GM18526 (cell line): ENCODE results near the gene MGARP.

Experiments used
- POLR2A ChIP-seq: IDR thresholded peaks from 3 replicates; pipeline ENCODE4 v1.6.1; 2011; ENCODE audit not compliant: insufficient read length; ENCODE audit errors: extremely low read depth

The MGARP gene

GRCh38 chr4:139227729-139228404, 52.2 kb downstream of the MGARP start:
- TF ChIP-seq POLR2A: no peak

DNA sequence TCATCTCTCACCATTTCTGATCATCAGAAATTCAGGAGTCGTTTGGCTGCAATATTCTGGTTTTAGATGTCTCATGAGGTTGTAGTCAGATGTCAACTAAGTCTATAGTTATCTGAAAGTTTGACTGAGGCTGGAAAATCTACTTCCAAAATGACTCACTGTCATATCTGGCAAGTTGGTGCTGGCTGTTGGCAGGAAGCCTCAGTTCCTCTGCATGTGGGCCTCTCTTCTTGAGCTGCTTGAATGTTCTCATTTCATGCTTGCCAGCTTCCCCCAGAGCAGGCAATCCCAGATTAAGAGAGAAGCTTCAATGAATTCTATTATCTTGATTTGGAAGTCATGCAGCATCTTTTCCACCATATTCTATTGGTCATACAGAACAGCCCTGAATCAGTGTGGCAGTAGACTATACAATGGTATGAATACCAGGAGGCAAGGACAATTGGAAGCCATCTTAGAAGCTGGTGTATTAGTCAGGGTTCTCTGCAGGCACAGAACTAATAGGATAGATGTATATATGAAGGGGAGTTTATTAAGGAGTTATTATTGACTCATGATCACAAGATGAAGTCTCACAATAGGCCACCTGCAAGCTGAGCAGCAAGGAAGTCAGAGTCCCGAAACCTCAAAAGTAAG, 56.2 kb downstream of the MGARP start:
- TF ChIP-seq POLR2A: no peak

DNA sequence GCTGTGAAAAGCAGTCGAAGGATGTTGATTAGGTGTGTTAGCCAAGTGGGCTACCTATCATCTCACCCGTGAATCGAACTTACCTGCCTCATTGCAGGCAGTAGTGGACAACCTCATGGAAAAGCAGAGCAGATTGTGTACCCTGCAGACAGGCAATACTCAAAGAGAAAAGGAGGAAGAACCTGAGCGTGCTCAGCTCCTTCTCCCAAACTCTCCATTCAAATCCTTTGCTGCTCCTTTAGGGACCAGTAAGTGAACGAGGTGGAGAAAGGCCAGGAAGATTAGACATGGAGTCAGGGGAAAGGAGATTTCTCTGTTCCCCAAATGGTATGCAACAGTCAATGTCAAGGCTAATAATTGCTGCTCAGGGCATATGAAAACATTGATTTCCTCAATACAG, 57.8 kb downstream of the MGARP start:
- TF ChIP-seq POLR2A: no peak

- TF ChIP-seq POLR2A: no peak
Measured at GRCh38 chr4:139221687-139222086, 58.3 kb downstream of the MGARP start.

DNA sequence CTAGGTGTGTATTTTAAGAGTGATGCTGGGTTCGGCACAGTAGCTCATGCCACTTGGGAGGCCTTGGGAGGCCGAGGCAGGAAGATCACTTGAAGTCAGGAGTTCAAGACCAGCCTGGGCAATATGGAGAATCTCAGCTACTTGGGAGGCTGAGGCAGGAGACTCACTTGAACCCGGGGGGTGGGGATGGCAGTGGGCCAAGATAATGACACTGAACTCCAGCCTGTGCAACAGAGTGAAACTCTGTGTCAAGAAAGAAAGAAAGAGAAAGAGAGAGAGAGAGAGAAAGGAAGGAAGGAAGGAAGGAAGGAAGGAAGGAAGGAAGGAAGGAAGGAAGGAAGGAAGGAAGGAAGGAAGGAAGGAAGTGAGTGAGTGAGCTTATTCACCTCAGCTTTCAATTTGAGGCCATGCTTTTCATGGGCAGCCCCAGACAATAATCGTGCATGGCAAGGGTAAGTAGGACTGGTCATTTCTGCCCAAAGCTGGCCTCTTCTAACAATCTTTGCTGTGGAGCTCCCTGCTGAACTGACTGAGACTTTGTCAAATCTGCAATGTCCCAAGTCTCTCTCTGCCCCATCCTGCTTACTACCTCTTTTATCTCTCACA, 60.5 kb downstream of the MGARP start:
- TF ChIP-seq POLR2A: no peak
